KOPT-K1 (cell line): ENCODE data around the gene CES3.

Experiments used
- H3K27ac ChIP-seq: fragments of 200-600 bp; sonication (generic); 2 replicates; pipeline ENCODE4 v1.5.1; 2016; ENCODE audit warnings: antibody characterized with exemption, mild to moderate bottlenecking, low read depth, low read length; ENCODE audit not compliant: poor library complexity, severe bottlenecking
- H3K36me3 ChIP-seq: fragments of 200-600 bp; sonication (generic); 2 replicates; pipeline ENCODE4 v1.5.1; 2017; ENCODE audit warnings: antibody characterized with exemption, mild to moderate bottlenecking, low read length, moderate library complexity; ENCODE audit not compliant: insufficient read depth
- H3K9me3 ChIP-seq: fragments of 200-600 bp; sonication (generic); 2 replicates; pipeline ENCODE4 v1.5.1; 2017; ENCODE audit warnings: antibody characterized with exemption, low read length, mild to moderate bottlenecking; ENCODE audit not compliant: insufficient read depth, poor library complexity, severe bottlenecking

Gene CES3, protein sequence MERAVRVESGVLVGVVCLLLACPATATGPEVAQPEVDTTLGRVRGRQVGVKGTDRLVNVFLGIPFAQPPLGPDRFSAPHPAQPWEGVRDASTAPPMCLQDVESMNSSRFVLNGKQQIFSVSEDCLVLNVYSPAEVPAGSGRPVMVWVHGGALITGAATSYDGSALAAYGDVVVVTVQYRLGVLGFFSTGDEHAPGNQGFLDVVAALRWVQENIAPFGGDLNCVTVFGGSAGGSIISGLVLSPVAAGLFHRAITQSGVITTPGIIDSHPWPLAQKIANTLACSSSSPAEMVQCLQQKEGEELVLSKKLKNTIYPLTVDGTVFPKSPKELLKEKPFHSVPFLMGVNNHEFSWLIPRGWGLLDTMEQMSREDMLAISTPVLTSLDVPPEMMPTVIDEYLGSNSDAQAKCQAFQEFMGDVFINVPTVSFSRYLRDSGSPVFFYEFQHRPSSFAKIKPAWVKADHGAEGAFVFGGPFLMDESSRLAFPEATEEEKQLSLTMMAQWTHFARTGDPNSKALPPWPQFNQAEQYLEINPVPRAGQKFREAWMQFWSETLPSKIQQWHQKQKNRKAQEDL

DNA sequence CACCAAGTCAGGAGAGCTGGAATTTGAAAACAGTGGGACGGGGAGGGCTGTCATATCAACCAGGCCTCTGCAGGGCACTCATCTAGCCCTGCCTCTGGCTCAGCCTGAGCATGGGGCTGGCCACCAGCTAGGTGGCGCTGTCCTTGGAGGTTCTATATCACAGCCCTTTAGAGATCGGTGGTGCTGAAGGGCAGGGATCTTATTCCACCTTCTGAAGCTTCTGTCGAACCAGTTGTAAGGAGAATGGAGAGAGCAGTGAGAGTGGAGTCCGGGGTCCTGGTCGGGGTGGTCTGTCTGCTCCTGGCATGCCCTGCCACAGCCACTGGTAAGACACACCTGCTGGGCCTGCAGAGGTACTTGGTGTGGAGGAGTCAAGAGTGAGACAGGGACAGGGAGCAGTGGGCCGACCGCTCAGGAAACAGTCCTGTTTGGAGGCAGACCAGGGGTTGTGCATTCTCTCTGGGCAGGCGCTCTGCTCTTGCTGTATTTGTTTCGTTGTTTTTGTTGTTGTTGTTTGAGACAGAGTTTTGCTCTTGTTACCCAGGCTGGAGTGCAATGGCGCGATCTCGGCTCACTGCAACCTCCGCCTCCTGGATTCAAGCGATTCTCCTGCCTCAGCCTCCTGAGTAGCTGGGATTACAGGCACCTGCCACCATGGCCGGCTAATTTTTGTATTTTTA is at the start of gene CES3:
Gene CES3, plus strand, starts transcription at position 202 of the 680 bp plus-strand sequence. Its CDS starts 42 bp downstream, at position 244.
- peak within 1 kb of the TSS; percentile 39 for H3K27ac ChIP-seq
- H3K9me3 ChIP-seq, result no peaks in the 10 kb centered on the region
- peaks cover 4% of the 10 kb centered on the region; the same call in 1 of the 2 replicates for H3K36me3 ChIP-seq

DNA sequence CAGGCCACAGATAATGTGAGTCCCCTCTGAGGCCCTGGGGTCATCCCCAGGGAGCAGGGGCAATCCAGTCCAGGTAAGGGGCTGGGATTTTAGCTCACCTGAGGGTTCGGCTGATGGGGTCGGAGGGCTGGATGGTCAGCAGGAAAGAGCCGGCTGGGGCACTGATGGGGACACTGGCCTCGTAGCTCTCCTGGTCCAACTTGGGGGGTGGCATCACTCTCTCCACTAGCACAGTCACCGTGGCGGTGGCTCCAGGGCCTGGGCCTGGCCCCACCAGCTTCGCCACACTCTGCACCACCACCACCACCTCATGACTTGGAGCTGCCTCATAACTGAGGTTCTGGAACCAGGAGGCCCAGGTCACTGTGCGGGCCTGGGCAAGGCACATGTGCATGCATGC is 49.3 kb upstream of the CES3 start:
- H3K27ac ChIP-seq, result no peak overlapping the region
- no peaks in the 10 kb centered on the region for H3K36me3 ChIP-seq
- no peaks in the 10 kb centered on the region for H3K9me3 ChIP-seq

DNA sequence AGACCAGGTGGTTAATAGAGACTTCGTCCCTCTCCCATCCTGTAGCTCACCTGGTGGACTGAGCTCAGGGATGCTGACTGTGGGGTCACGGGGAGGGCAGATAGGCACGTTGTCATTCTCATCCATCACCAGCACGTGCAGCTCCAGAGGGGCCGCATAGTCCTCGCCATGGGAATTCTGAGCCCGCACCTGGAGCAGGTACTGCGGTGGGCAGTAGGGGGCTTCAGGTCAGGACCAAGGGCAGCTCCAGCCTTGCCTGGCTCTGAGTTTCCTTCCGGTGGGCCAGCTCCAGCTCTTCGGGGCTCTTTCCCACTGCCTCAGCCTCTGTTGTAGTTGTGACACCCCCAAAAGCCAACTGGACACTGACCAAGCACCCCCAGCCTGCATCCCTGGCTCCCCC is 48.0 kb upstream of the CES3 start:
- H3K27ac ChIP-seq, result no peak overlapping the region
- H3K36me3 ChIP-seq, result no peaks in the 10 kb centered on the region
- no peaks in the 10 kb centered on the region for H3K9me3 ChIP-seq

DNA sequence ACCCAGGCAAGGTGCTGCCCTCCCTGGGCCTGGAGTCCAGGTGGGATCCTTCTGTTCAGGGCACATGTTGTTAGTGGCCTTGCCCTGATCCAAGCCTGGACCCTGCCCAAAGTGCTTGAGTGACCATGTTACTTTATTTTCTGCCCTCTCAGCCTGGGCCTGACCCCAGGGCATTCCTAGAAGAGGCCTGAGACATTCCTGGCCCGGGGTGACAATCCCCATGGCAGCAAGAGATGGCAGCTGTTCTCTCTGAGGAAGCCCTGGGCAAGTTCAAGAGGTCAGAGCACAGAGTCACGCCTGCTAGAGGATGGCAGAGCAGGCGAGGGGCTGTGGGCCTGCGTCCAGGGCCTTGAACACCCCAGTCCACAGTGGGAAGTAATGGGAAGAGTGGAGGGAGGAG is 47.4 kb upstream of the CES3 start:
- H3K9me3 ChIP-seq, result no peaks in the 10 kb centered on the region
- H3K36me3 ChIP-seq, result no peaks in the 10 kb centered on the region
- H3K27ac ChIP-seq, result no peak overlapping the region

DNA sequence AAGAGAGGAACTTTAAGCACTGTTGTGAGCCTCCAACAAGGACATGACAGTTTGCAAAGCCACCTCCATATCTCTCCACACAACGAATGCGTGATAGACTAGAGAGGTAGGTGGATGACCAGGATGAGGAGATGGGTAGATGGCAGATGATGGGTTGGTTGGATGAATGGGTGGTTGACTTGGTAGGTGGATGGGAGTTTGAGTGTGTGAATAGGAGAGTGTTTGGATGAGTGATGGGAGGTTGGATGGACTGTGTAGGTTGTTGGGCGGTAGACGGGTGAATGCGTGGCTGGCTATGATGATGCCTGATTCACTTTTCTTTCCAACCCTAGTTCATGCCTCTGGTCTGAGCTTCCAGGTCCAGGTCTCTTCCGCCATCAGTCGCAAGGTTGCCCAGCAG is 46.5 kb upstream of the CES3 start:
- no peak overlapping the region for H3K27ac ChIP-seq
- no peaks in the 10 kb centered on the region for H3K36me3 ChIP-seq
- H3K9me3 ChIP-seq, result no peaks in the 10 kb centered on the region

DNA sequence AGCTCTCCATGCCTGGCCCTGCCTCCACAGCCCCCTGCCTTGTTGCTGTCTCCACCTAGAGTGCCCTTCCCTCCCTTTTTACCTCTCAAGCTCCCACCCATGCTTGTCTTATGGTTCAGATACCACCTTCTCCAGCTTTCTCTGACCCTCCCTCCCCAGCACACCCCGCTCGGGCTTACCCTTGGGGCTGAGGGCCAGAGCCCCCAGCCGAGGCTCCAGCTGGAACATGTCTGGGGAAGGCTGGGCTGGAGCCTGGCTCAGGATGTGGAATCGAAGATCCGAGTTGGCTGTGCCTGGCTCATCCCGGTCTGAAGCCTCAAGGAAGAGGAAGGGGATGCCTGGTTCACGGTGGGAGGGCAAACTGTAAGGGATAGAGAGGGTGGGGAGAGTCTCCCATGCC is 46.0 kb upstream of the CES3 start:
- Histone ChIP-seq H3K36me3 (no peaks in the 10 kb centered on the region), H3K27ac (no peak overlapping the region), H3K9me3 (no peaks in the 10 kb centered on the region)

DNA sequence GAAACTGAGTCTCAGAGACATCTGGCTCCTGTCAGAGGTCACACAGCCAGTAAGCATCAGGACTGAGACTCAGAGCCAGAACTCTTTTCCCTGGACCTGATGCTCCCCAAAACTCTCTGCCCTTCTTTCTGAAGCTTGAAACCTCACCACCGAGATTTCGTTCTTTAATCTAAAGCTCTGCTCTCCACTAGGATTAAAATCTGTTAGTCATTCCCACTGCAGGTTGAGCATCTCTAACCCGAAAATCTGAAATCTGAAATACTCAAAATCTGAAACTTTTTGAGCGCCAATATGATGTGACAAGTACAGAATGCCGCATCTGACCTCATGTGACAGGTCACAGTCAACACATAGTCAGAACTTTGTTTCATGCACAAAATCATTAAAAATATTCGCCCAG is 44.5 kb upstream of the CES3 start:
- H3K9me3 ChIP-seq, result no peaks in the 10 kb centered on the region
- H3K36me3 ChIP-seq, result no peaks in the 10 kb centered on the region
- no peak overlapping the region for H3K27ac ChIP-seq

DNA sequence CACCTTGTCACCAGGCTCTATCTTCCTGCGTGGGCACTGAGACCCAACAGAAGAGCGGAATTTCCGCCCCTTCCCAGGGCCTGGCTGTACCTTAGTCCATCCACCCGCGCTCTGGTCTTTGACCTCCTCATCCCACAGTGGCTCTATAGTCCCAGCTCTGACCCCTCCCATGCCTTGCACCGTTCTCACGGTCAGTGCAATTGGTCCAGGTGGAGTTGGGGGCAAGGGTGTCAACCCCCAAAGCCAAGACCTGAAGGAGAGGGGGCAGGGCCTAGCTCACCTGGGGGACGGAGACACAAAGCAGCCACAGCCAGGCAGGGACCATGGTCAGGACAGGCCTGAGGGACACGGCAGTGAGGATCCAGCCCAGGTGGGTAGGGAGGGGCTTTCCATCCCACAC is 43.3 kb upstream of the CES3 start:
- no peak overlapping the region for H3K27ac ChIP-seq
- no peaks in the 10 kb centered on the region for H3K36me3 ChIP-seq
- no peaks in the 10 kb centered on the region for H3K9me3 ChIP-seq

DNA sequence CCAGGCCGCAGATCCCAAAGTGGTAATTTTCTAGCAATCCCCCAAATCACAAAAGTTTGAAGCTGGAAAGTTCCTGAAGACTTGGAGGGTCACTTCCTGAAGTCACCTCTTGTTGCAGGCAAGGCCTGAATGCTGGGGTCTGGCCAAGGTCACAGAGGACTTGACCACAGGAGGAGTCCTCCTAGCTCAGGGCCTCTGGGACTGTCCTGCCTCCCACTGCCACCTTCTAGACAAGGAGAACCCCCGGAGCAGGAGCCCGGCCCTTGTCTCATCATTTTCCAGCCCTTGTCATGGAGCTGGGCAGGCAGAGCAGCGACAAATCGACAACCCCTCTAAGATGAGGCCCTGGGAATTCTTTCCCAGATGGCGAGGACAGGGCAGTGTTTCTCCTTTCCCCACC is 42.7 kb upstream of the CES3 start:
- no peak overlapping the region for H3K27ac ChIP-seq
- no peaks in the 10 kb centered on the region for H3K9me3 ChIP-seq

DNA sequence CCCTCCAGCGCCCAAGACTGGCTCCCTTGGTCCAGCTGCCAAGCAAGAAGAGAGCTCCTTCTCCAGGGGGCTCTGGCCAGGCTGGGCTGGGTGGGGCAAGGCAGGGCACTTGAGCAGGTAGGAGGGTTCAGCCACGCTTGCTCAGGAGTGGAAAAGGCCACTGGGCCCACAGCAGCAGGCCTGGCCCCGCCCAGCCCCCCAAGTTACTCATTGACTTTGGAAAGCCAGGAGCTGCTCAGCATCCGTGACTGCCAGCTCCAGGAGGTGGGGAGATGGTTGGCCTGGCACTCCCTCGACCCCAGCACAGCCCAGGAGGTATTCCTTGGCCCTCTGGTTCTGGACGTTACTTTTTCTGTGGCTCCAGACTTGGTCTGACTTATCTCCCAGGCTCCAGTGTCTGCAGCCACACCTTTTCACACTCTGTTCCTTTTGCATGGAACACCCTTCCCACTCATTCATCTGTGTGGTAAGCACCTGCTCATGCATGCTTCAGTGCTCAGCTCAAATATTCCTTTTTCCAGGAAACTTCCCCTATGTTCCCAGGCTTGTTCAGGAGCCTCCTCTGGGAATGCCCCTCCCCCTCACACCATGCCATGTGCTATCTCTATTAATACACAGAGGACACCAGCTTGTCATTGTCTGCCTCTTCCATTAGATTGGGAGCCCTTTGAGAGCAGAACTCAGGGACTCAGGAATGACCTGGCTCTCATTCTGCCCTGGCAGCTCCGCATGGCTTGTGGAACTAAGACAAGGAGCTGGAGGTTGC is 42.1 kb upstream of the CES3 start, which contains the start of gene CDH16:
Gene CDH16, minus strand, starts transcription at position 83 of the 766 bp plus-strand sequence. CDS start 820 bp downstream, outside the sequence.
- Histone ChIP-seq H3K36me3 (no peaks in the 10 kb centered on the region), H3K9me3 (no peaks in the 10 kb centered on the region), H3K27ac (no peak within 1 kb of the TSS)

More for the DNA sequence above, 42.7 kb upstream of the CES3 start:
- H3K36me3 ChIP-seq, result no peaks in the 10 kb centered on the region

DNA sequence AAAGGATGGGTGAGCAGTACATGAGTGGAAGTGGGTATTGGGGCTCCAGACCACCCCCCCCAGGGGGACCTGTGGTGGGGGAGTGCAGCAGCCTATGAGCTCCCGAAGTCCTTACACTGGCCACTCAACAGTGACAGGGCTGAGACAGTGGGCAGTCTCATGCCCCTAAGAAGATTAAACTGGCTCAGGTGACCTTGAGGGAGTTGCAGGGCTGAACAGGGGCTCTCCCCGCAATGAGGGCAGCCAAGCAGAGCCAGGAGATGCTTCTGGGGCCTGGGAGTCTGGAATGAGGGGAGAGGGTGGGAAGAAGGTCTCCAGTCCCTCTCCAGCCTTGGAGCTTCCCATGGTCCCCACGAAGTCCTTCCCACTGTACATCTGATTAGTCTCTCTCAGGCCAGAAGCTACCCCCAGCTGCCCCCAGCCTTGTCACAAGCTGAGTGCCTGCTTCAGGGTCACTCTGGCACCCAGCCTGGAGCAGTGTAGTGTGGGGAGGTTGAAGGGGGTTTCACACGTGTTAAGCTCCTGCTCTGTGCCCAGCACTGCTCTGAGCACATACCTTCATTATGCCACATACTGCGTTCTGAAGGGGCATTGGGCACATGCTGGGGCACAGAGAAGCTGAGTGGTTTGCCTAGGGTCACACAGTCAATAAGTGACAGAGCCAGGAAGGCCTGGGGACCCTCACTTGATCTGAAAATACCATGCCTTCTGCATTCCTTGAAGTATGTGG is 41.3 kb upstream of the CES3 start:
- no peak overlapping the region for H3K27ac ChIP-seq
- H3K9me3 ChIP-seq, result no peaks in the 10 kb centered on the region

DNA sequence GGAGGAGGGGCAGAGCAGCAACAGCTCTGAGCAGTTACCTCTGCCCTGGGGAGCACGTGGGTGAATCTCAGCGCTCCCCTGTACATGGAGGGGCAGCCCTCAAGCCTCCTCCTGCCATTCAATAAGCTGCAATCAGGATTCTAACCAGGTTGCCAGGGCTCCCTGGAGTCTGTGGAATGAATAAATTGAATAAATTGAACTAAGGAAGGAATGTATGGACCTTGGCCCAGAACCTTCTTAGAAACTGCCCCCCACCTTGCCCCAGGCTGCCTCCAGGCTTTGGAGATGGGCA is 40.8 kb upstream of the CES3 start:
- Histone ChIP-seq H3K27ac (no peak overlapping the region), H3K9me3 (no peaks in the 10 kb centered on the region), H3K36me3 (no peaks in the 10 kb centered on the region)

More for the DNA sequence above, 41.3 kb upstream of the CES3 start:
- H3K36me3 ChIP-seq, result no peaks in the 10 kb centered on the region

DNA sequence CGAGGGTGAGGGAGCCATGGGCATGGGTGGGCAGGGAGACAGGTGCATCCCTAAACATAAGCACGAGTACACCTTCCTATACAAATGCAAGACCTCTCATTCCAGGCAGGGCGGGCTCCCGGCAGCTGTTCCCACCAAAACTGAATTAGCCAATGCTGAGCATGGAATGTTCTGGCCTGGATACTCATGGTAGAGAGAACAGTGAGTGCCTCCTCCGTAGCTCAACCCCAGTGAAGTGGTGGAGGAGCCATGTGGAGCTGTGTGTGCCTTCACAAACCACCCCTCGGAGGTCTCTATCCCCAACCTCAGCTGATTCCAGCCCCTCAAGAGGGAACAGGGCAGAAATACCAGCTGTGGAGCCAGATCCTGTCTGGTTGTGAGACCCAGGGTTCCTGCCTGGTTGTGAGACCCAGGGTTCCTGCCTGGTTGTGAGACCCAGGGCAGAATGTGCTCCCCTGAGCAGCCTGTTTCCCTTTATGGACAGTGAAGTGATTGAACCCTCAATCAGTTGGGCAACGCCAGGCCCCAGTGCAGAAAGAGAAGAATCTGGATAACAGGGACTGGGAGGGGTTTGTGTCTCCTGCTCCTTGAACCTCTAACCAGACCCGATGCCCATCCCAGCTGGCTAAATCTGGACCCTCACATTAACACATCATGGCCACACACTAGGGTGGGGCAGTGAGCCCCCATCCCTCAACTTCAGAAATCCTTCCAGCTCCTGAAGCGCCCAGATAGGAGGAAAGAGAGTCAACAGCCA is 40.0 kb upstream of the CES3 start:
- Histone ChIP-seq H3K9me3 (no peaks in the 10 kb centered on the region), H3K27ac (no peak overlapping the region), H3K36me3 (no peaks in the 10 kb centered on the region)
